CD14-positive monocyte (primary cell): ENCODE results near the gene COL25A1. TPM values are rescaled to one million over a fixed set of nuclear protein-coding genes. Genes with fewer than 3 reads are reported as not detected.
A peak's percentile ranks its signal among the peaks of the same experiment; 100 is the strongest.

Experiments used
- DNase-seq, 3 donors: peaks; one replicate each; pipeline ENCODE4 v3.0.0-alpha.2; 2011 to 2022
- H2AFZ ChIP-seq: 2 replicates; pipeline ENCODE4 v1.6.0; 2012; ENCODE audit warnings: mild to moderate bottlenecking, low read depth, low read length, inconsistent platforms; ENCODE audit not compliant: insufficient read depth, poor library complexity, severe bottlenecking
- H3K27ac ChIP-seq, 2 donors: 1 replicate in 1 of 2; 2 replicates in 1 of 2; pipeline ENCODE4 v1.5.1; 2012 to 2013; ENCODE audit warnings: low read length in 2 of 2, control low read depth in 1 of 2, inconsistent platforms in 1 of 2, low read depth in 1 of 2, mild to moderate bottlenecking in 1 of 2
- H3K27me3 ChIP-seq, 2 donors: one replicate each; pipeline versions ENCODE4 v1.6.0 to v1.6.1; 2011 to 2013; ENCODE audit warnings: low read length in 2 of 2; ENCODE audit not compliant: control insufficient read depth in 2 of 2, insufficient read depth in 2 of 2
- H3K36me3 ChIP-seq, 2 donors: replicated peaks in 1 of 2; 1 replicate in 1 of 2; 2 replicates in 1 of 2; pipeline versions ENCODE4 v1.5.1 to v1.6.1; 2012 to 2013; ENCODE audit warnings: low read length in 2 of 2, control low read depth in 1 of 2, inconsistent platforms in 1 of 2, mild to moderate bottlenecking in 1 of 2; ENCODE audit not compliant: insufficient read depth in 2 of 2, control insufficient read depth in 1 of 2
- H3K4me1 ChIP-seq, 2 donors: 1 replicate in 1 of 2; 2 replicates in 1 of 2; pipeline versions ENCODE4 v1.5.1 to v1.6.1; 2012 to 2013; ENCODE audit warnings: low read length in 2 of 2, control low read depth in 1 of 2, inconsistent platforms in 1 of 2, mild to moderate bottlenecking in 1 of 2, moderate library complexity in 1 of 2; ENCODE audit not compliant: insufficient read depth in 2 of 2, control insufficient read depth in 1 of 2
- H3K4me2 ChIP-seq: replicated peaks from 2 replicates; pipeline ENCODE3; 2012; ENCODE audit warnings: low read length, moderate library complexity, mild to moderate bottlenecking; ENCODE audit not compliant: poor library complexity, severe bottlenecking; ENCODE audit errors: extremely low read depth
- H3K4me3 ChIP-seq, 3 experiments: fragments of 200-600 bp in 1 of 3; sonication (generic) in 1 of 3; replicated peaks in 1 of 3; 1 replicate in 2 of 3; 2 replicates in 1 of 3; pipeline ENCODE4 v1.5.1; 2011 to 2013; ENCODE audit warnings: low read length in 3 of 3, mild to moderate bottlenecking in 3 of 3, control low read depth in 2 of 3, low read depth in 2 of 3, inconsistent platforms in 1 of 3, moderate library complexity in 1 of 3
- H3K79me2 ChIP-seq: 2 replicates; pipeline ENCODE4 v1.6.0; 2012; ENCODE audit warnings: mild to moderate bottlenecking, control low read depth, inconsistent platforms, low read length, moderate library complexity; ENCODE audit not compliant: insufficient read depth
- H3K9ac ChIP-seq: 2 replicates; pipeline ENCODE4 v1.6.0; 2017; ENCODE audit warnings: low read length, mild to moderate bottlenecking; ENCODE audit not compliant: insufficient read depth, poor library complexity, severe bottlenecking
- H3K9me3 ChIP-seq, 2 donors: replicated peaks in 1 of 2; 1 replicate in 1 of 2; 2 replicates in 1 of 2; pipeline versions ENCODE4 v1.5.1 to v1.6.1; 2012 to 2013; ENCODE audit warnings: low read length in 2 of 2, control low read depth in 1 of 2; ENCODE audit not compliant: control insufficient read depth in 1 of 2, insufficient read depth in 1 of 2
- H4K20me1 ChIP-seq: 2 replicates; pipeline ENCODE4 v1.6.0; 2012; ENCODE audit warnings: mild to moderate bottlenecking, low read length, control low read depth, moderate library complexity; ENCODE audit not compliant: insufficient read depth
- H3K27ac Mint-ChIP-seq, 7 donors: one replicate each; pipeline ENCODE4 v1.8.0; 2020; ENCODE audit warnings: mild to moderate bottlenecking in 7 of 7, mixed read lengths in 7 of 7, moderate library complexity in 6 of 7, inconsistent platforms in 2 of 7
- H3K27me3 Mint-ChIP-seq, 3 donors: one replicate each; pipeline ENCODE4 v1.8.0; 2021 to 2022; ENCODE audit warnings: low read depth in 3 of 3, mild to moderate bottlenecking in 3 of 3, mixed read lengths in 3 of 3, moderate library complexity in 3 of 3, inconsistent platforms in 1 of 3
- H3K36me3 Mint-ChIP-seq, 2 donors: one replicate each; pipeline ENCODE4 v1.8.0; 2020; ENCODE audit warnings: mixed read lengths in 2 of 2, inconsistent platforms in 1 of 2, mild to moderate bottlenecking in 1 of 2
- H3K4me1 Mint-ChIP-seq: one replicate; pipeline ENCODE4 v1.8.0; 2020; ENCODE audit warnings: mild to moderate bottlenecking, mixed read lengths
- H3K4me3 Mint-ChIP-seq, 2 donors: one replicate each; pipeline ENCODE4 v1.8.0; 2020; ENCODE audit warnings: mild to moderate bottlenecking in 2 of 2, mixed read lengths in 2 of 2, moderate library complexity in 1 of 2
- H3K9me3 Mint-ChIP-seq, 7 donors: one replicate each; pipeline ENCODE4 v1.8.0; 2020 to 2022; ENCODE audit warnings: mixed read lengths in 7 of 7, mild to moderate bottlenecking in 6 of 7, moderate library complexity in 6 of 7, inconsistent platforms in 2 of 7
- WGBS: methylation state at CpG from one replicate; pipeline ENCODE4 v1.1.5; 2013; ENCODE audit warnings: missing lambda C conversion rate; ENCODE audit not compliant: insufficient coverage; 5-methylcytosine and 5-hydroxymethylcytosine counted together
- intact Hi-C, 2 donors: fragments of 100-400 bp; cut with micrococcal nuclease; formaldehyde crosslinking; loops; one replicate each; pipeline versions ENCODE4 v1.15.0 to v1.15.1; 2023
- polyA plus RNA-seq, 3 donors: library from polyadenylated mRNA; depleted of rRNA in 1 of 3; unstranded in 2 of 3; stranded (reverse) in 1 of 3; fragments of 300-500 nt in 2 of 3; fragments of >200 nt in 1 of 3; fragmentation: Illumina TruSeq in 2 of 3; gene quantifications; 1 replicate in 2 of 3; 2 replicates in 1 of 3; pipeline ENCODE4 v1.2.3, GENCODE V29; 2012 to 2021
- TF ChIP-seq, protein P1 (sequence below): fragments of 200-600 bp; IDR thresholded peaks from one replicate; pipeline ENCODE4 v1.8.0; 2022; ENCODE audit warnings: antibody characterized with exemption, mild to moderate bottlenecking

The COL25A1 gene
- polyA plus RNA-seq, 3 donors: not detected

DNA sequence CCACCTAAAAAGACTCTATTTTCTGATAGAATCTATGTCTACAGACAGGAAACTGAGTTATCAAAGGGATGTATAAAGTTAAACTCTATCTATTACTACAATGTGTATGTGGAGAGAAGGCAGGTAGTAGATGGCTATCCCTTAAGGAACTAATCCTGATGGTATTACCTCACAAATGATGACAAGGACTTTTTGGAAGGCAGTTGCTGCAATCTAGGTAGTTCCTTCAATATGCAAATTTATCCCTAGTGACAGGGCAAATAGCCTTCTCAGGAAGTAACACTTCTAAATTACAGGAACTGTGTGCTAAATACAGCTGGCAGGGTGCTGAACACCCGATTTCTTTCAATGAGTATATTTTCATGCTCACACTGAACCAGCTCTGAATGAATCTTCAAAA is 177.4 kb downstream of the COL25A1 start:
- 0% methylated on average over 1 of the region's 1 CpG for WGBS
- Mint-ChIP-seq H3K4me3 (no peak overlapping the region), H3K4me1 (peaks cover 2% of the 10 kb centered on the region), H3K36me3 (no peaks in the 10 kb centered on the region), H3K27me3 (peaks cover 0 to 2% (median 0%) of the 10 kb centered on the region in 3 donors), H3K9me3 (peaks cover 0 to 2% (median 0%) of the 10 kb centered on the region in 7 donors), H3K27ac (no peak overlapping the region)
- Histone ChIP-seq H3K27ac (no peak overlapping the region), H3K27me3 (no peaks in the 10 kb centered on the region), H2AFZ (no peak overlapping the region), H3K4me2 (no peak overlapping the region), H3K9me3 (no peaks in the 10 kb centered on the region), H3K4me1 (no peaks in the 10 kb centered on the region), H3K36me3 (no peaks in the 10 kb centered on the region), H3K79me2 (no peaks in the 10 kb centered on the region), H3K9ac (no peak overlapping the region), H3K4me3 (no peak overlapping the region), H4K20me1 (no peaks in the 10 kb centered on the region)
- intact Hi-C loops: no loop called here
- TF ChIP-seq, protein P1, sequence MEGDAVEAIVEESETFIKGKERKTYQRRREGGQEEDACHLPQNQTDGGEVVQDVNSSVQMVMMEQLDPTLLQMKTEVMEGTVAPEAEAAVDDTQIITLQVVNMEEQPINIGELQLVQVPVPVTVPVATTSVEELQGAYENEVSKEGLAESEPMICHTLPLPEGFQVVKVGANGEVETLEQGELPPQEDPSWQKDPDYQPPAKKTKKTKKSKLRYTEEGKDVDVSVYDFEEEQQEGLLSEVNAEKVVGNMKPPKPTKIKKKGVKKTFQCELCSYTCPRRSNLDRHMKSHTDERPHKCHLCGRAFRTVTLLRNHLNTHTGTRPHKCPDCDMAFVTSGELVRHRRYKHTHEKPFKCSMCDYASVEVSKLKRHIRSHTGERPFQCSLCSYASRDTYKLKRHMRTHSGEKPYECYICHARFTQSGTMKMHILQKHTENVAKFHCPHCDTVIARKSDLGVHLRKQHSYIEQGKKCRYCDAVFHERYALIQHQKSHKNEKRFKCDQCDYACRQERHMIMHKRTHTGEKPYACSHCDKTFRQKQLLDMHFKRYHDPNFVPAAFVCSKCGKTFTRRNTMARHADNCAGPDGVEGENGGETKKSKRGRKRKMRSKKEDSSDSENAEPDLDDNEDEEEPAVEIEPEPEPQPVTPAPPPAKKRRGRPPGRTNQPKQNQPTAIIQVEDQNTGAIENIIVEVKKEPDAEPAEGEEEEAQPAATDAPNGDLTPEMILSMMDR: no peak
- peak in 1 of 3 donors; percentile 8 for DNase-seq

DNA sequence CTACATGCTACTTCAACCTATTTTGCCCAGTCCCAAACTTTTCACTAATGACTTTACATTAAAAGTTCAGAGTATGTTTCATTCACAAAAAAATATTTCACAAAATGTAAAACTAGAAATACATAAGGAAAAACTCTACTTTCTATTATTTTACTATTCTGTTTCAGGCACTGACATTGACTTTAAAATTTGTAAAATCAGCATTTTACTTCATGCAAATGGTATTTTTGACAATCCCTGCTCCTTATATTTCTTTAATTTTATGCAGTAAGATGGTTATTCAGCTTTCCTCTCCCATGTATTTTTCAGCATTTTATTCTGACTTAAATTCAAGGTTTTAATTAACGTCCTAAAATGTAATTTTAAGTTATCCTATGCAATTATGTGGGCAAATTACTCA is 178.5 kb downstream of the COL25A1 start:
- DNase-seq: no peak
- Histone ChIP-seq H3K9me3 (no peaks in the 10 kb centered on the region), H3K9ac (no peak overlapping the region), H3K4me2 (no peak overlapping the region), H3K4me1 (no peaks in the 10 kb centered on the region), H3K79me2 (no peaks in the 10 kb centered on the region), H3K36me3 (no peaks in the 10 kb centered on the region), H2AFZ (no peak overlapping the region), H3K4me3 (no peak overlapping the region), H3K27ac (no peak overlapping the region), H4K20me1 (no peaks in the 10 kb centered on the region), H3K27me3 (no peaks in the 10 kb centered on the region)
- H3K4me3 Mint-ChIP-seq: no peak overlapping the region
- H3K27me3 Mint-ChIP-seq: peaks cover 0 to 2% (median 0%) of the 10 kb centered on the region in 3 donors
- no peaks in the 10 kb centered on the region for H3K36me3 Mint-ChIP-seq
- intact Hi-C loops: no loop called here
- no CpG with 5 or more reads among the region's 1 CpG for WGBS
- TF ChIP-seq, protein P1: no peak
- peaks cover 2% of the 10 kb centered on the region for H3K4me1 Mint-ChIP-seq
- no peak overlapping the region for H3K27ac Mint-ChIP-seq
- peaks cover 0 to 2% (median 0%) of the 10 kb centered on the region in 7 donors for H3K9me3 Mint-ChIP-seq
